SK-N-SH treated with all-trans-retinoic acid at 6 μM for 48 hours (cell line): ENCODE data around the gene TMEM54.
A peak's percentile ranks its signal among the peaks of the same experiment; 100 is the strongest.

Experiments used
- ATAC-seq: fragments of 200-7000 bp; cut with Tn5 transposase; 3 replicates; pipeline ENCODE4 v1.9.1; 2020; ENCODE audit warnings: mild to moderate bottlenecking, moderate library complexity
- ARNTL ChIP-seq: fragments of 450-650 bp; formaldehyde crosslinking; IDR thresholded peaks from 2 replicates; pipeline ENCODE4 v1.5.0; 2020; ENCODE audit warnings: low read depth, mild to moderate bottlenecking, moderate library complexity, borderline replicate concordance
- CSDC2 ChIP-seq: fragments of 250-450 bp; sonication (Bioruptor Pico); IDR thresholded peaks from 2 replicates; pipeline ENCODE4 v1.5.0; 2020; ENCODE audit warnings: mild to moderate bottlenecking, moderate library complexity
- ESRRG ChIP-seq: fragments of 250-450 bp; sonication (Bioruptor Pico); IDR thresholded peaks from 2 replicates; pipeline ENCODE4 v1.6.1; 2021; ENCODE audit warnings: mild to moderate bottlenecking
- GLIS3 ChIP-seq: fragments of 250-450 bp; sonication (Bioruptor Pico); IDR thresholded peaks from 2 replicates; pipeline ENCODE4 v1.5.0; 2020; ENCODE audit warnings: mild to moderate bottlenecking, moderate library complexity
- ISL1 ChIP-seq: fragments of 250-450 bp; sonication (Bioruptor Pico); IDR thresholded peaks from 2 replicates; pipeline ENCODE4 v2.1.2; 2022; ENCODE audit warnings: mild to moderate bottlenecking, moderate library complexity
- PPARA ChIP-seq: fragments of 250-450 bp; sonication (Bioruptor Pico); IDR thresholded peaks from 2 replicates; pipeline ENCODE4 v1.5.0; 2020; ENCODE audit warnings: mild to moderate bottlenecking, borderline replicate concordance
- RARB ChIP-seq: fragments of 250-450 bp; sonication (Bioruptor Pico); IDR thresholded peaks from 2 replicates; pipeline ENCODE4 v1.8.0; 2021; ENCODE audit warnings: mild to moderate bottlenecking, moderate library complexity
- SNAI2 ChIP-seq: fragments of 250-450 bp; sonication (Bioruptor Pico); IDR thresholded peaks from 2 replicates; pipeline ENCODE4 v1.5.0; 2020; ENCODE audit warnings: mild to moderate bottlenecking, moderate library complexity
- TCF4 ChIP-seq: fragments of 250-450 bp; sonication (Bioruptor Pico); IDR thresholded peaks from 2 replicates; pipeline ENCODE4 v1.8.0; 2021; ENCODE audit warnings: mild to moderate bottlenecking, moderate library complexity, borderline replicate concordance
- TOX ChIP-seq: fragments of 250-450 bp; sonication (Bioruptor Pico); IDR thresholded peaks from 2 replicates; pipeline ENCODE4 v1.8.0; 2021; ENCODE audit warnings: mild to moderate bottlenecking, moderate library complexity, borderline replicate concordance
- ZC3H10 ChIP-seq: fragments of 250-450 bp; sonication (Bioruptor Pico); IDR thresholded peaks from 2 replicates; pipeline ENCODE4 v1.5.1; 2021; ENCODE audit warnings: mild to moderate bottlenecking, moderate library complexity
- ZFP3 ChIP-seq: fragments of 250-450 bp; sonication (Bioruptor Pico); IDR thresholded peaks from 2 replicates; pipeline ENCODE4 v1.5.0; 2020; ENCODE audit warnings: mild to moderate bottlenecking, moderate library complexity
- ZFP30 ChIP-seq: fragments of 450-650 bp; formaldehyde crosslinking; IDR thresholded peaks from 2 replicates; pipeline ENCODE4 v1.5.0; 2022; ENCODE audit warnings: mild to moderate bottlenecking, moderate library complexity
- ZNF565 ChIP-seq: fragments of 450-650 bp; formaldehyde crosslinking; conservative IDR thresholded peaks from 2 replicates; pipeline ENCODE4 v1.5.0; 2020; ENCODE audit warnings: low read depth, mild to moderate bottlenecking, moderate library complexity
- ZNF70 ChIP-seq: fragments of 450-650 bp; formaldehyde crosslinking; IDR thresholded peaks from 2 replicates; pipeline ENCODE4 v1.5.0; 2020; ENCODE audit warnings: mild to moderate bottlenecking, moderate library complexity
- ZNF8 ChIP-seq: fragments of 450-650 bp; formaldehyde crosslinking; IDR thresholded peaks from 2 replicates; pipeline ENCODE4 v1.5.0; 2020; ENCODE audit warnings: mild to moderate bottlenecking, moderate library complexity
- TF ChIP-seq, protein P1 (sequence below): fragments of 250-450 bp; sonication (Bioruptor Pico); IDR thresholded peaks from 2 replicates; pipeline ENCODE4 v1.5.1; 2021; ENCODE audit warnings: mild to moderate bottlenecking, moderate library complexity
- TF ChIP-seq, protein P2 (sequence below): fragments of 250-450 bp; sonication (Bioruptor Pico); IDR thresholded peaks from 2 replicates; pipeline ENCODE4 v1.5.1; 2020; ENCODE audit warnings: low read depth, mild to moderate bottlenecking, moderate library complexity
- TF ChIP-seq, protein P3 (sequence below): fragments of 250-450 bp; sonication (Bioruptor Pico); IDR thresholded peaks from 2 replicates; pipeline ENCODE4 v1.5.0; 2020; ENCODE audit warnings: mild to moderate bottlenecking, moderate library complexity
- TF ChIP-seq, protein P4 (sequence below): fragments of 250-450 bp; sonication (Bioruptor Pico); IDR thresholded peaks from 2 replicates; pipeline ENCODE4 v1.8.0; 2021; ENCODE audit warnings: low read depth, mild to moderate bottlenecking, moderate library complexity, borderline replicate concordance
- TF ChIP-seq, protein P5 (sequence below): fragments of 250-450 bp; sonication (Bioruptor Pico); IDR thresholded peaks from 2 replicates; pipeline ENCODE4 v1.8.0; 2020; ENCODE audit warnings: mild to moderate bottlenecking, moderate library complexity, borderline replicate concordance

The TMEM54 gene

DNA sequence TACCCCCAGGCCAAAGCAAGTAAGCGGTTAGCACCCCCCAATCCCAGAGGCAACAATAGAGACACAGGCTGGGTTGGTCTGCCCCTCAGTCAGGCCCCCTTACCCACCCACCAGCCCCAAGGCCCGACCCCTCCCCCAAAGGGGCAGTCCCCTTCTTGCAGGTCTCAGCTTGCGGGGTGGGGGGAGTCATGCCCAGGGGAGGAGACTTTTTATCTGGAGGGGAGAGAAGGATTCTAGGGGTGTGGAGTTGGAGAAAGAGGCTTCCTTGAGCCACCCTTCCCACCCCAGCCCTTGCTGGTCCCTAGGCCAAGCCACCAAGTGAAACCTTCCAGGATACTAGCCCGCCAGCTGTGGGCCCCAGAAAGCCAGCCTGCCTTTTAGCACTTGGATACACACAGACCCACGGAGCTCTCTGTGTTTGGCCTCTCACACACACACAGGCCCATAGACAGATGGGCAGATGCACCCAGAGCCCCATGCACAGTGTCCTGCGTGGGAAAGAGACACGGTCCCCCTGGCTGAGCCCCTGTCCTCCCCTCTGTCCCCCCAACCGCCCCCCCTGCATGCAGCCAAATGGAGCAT lies 7.1 kb downstream of the TMEM54 start:
- ATAC-seq, result no peak
- TF ChIP-seq RARB (CRISPR knock-in tag), result no peak
- TF ChIP-seq, protein P1, sequence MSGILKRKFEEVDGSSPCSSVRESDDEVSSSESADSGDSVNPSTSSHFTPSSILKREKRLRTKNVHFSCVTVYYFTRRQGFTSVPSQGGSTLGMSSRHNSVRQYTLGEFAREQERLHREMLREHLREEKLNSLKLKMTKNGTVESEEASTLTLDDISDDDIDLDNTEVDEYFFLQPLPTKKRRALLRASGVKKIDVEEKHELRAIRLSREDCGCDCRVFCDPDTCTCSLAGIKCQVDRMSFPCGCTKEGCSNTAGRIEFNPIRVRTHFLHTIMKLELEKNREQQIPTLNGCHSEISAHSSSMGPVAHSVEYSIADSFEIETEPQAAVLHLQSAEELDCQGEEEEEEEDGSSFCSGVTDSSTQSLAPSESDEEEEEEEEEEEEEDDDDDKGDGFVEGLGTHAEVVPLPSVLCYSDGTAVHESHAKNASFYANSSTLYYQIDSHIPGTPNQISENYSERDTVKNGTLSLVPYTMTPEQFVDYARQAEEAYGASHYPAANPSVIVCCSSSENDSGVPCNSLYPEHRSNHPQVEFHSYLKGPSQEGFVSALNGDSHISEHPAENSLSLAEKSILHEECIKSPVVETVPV (CRISPR knock-in tag), result no peak
- TF ChIP-seq ISL1, result no peak
- TF ChIP-seq, protein P2, sequence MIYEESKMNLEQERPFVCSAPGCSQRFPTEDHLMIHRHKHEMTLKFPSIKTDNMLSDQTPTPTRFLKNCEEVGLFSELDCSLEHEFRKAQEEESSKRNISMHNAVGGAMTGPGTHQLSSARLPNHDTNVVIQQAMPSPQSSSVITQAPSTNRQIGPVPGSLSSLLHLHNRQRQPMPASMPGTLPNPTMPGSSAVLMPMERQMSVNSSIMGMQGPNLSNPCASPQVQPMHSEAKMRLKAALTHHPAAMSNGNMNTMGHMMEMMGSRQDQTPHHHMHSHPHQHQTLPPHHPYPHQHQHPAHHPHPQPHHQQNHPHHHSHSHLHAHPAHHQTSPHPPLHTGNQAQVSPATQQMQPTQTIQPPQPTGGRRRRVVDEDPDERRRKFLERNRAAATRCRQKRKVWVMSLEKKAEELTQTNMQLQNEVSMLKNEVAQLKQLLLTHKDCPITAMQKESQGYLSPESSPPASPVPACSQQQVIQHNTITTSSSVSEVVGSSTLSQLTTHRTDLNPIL (CRISPR knock-in tag), result no peak
- TF ChIP-seq ZFP30 (CRISPR knock-in tag), result no peak
- no peak for TF ChIP-seq CSDC2 (CRISPR knock-in tag)
- TF ChIP-seq, protein P3, sequence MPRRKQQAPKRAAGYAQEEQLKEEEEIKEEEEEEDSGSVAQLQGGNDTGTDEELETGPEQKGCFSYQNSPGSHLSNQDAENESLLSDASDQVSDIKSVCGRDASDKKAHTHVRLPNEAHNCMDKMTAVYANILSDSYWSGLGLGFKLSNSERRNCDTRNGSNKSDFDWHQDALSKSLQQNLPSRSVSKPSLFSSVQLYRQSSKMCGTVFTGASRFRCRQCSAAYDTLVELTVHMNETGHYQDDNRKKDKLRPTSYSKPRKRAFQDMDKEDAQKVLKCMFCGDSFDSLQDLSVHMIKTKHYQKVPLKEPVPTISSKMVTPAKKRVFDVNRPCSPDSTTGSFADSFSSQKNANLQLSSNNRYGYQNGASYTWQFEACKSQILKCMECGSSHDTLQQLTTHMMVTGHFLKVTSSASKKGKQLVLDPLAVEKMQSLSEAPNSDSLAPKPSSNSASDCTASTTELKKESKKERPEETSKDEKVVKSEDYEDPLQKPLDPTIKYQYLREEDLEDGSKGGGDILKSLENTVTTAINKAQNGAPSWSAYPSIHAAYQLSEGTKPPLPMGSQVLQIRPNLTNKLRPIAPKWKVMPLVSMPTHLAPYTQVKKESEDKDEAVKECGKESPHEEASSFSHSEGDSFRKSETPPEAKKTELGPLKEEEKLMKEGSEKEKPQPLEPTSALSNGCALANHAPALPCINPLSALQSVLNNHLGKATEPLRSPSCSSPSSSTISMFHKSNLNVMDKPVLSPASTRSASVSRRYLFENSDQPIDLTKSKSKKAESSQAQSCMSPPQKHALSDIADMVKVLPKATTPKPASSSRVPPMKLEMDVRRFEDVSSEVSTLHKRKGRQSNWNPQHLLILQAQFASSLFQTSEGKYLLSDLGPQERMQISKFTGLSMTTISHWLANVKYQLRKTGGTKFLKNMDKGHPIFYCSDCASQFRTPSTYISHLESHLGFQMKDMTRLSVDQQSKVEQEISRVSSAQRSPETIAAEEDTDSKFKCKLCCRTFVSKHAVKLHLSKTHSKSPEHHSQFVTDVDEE, result no peak
- no peak for TF ChIP-seq ESRRG (CRISPR knock-in tag)
- TF ChIP-seq PPARA (CRISPR knock-in tag), result no peak
- no peak for TF ChIP-seq ZNF8 (CRISPR knock-in tag)
- no peak for TF ChIP-seq ARNTL (CRISPR knock-in tag)
- no peak for TF ChIP-seq ZNF70 (CRISPR knock-in tag)
- no peak for TF ChIP-seq ZFP3 (CRISPR knock-in tag)
- TF ChIP-seq, all 23 proteins: peak for 0

DNA sequence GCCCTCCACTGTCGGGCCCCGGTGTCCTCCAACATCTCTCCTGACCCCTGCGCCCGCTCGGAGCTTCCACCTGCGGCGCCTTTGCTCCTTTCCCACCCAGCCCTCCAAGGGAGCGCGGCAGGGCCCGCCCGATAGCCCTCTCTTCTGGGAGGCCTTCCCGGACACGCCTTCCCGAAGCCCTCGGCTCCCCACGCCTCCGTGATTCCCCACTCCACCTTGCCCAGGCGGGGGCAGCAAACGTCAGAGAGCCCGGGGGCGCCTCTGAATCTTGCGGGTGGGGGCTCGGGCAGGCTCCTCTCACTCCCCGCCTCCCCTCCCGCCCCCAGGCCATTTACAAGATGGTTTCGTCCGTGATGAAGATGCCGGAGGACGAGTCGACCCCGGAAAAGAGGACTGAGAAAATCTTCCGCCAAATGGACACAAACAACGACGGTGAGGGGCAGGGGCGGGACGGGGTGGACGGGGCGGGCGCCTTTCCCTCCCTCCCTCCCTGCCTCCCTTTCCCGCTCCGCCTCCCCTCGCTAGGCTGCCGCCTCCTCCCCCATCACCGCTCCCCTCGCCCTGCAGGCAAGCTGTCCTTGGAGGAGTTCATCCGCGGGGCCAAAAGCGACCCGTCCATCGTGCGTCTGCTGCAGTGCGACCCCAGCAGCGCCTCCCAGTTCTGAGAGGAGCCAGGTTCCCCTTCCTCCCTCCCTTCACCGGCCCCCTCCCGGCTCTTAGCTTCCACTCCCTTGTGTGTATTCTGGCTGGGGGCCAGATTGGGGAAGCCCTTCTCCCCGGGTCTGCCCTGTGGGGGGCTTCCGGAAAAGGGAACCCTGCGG lies 7.8 kb downstream of the TMEM54 start:
- ATAC-seq, result peak; percentile 37
- TF ChIP-seq SNAI2 (CRISPR knock-in tag) (no peak), GLIS3 (CRISPR knock-in tag) (no peak), ZFP3 (CRISPR knock-in tag) (no peak), RARB (CRISPR knock-in tag) (no peak), ZNF8 (CRISPR knock-in tag) (no peak), TCF4 (CRISPR knock-in tag) (no peak), ESRRG (CRISPR knock-in tag) (no peak), ZNF565 (CRISPR knock-in tag) (no peak), ZC3H10 (CRISPR knock-in tag) (no peak), PPARA (CRISPR knock-in tag) (no peak), TOX (CRISPR knock-in tag) (no peak), ZNF70 (CRISPR knock-in tag) (no peak)
- TF ChIP-seq, protein P1 (CRISPR knock-in tag), result no peak
- TF ChIP-seq, protein P4, sequence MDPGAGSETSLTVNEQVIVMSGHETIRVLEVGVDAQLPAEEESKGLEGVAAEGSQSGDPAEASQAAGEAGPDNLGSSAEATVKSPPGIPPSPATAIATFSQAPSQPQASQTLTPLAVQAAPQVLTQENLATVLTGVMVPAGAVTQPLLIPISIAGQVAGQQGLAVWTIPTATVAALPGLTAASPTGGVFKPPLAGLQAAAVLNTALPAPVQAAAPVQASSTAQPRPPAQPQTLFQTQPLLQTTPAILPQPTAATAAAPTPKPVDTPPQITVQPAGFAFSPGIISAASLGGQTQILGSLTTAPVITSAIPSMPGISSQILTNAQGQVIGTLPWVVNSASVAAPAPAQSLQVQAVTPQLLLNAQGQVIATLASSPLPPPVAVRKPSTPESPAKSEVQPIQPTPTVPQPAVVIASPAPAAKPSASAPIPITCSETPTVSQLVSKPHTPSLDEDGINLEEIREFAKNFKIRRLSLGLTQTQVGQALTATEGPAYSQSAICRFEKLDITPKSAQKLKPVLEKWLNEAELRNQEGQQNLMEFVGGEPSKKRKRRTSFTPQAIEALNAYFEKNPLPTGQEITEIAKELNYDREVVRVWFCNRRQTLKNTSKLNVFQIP (CRISPR knock-in tag), result no peak
- TF ChIP-seq, protein P2 (CRISPR knock-in tag), result no peak
- TF ChIP-seq, protein P5, sequence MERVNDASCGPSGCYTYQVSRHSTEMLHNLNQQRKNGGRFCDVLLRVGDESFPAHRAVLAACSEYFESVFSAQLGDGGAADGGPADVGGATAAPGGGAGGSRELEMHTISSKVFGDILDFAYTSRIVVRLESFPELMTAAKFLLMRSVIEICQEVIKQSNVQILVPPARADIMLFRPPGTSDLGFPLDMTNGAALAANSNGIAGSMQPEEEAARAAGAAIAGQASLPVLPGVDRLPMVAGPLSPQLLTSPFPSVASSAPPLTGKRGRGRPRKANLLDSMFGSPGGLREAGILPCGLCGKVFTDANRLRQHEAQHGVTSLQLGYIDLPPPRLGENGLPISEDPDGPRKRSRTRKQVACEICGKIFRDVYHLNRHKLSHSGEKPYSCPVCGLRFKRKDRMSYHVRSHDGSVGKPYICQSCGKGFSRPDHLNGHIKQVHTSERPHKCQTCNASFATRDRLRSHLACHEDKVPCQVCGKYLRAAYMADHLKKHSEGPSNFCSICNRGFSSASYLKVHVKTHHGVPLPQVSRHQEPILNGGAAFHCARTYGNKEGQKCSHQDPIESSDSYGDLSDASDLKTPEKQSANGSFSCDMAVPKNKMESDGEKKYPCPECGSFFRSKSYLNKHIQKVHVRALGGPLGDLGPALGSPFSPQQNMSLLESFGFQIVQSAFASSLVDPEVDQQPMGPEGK (CRISPR knock-in tag), result no peak
